ENCODE measurements around the gene ELMO1. TPM values are rescaled to one million over a fixed set of nuclear protein-coding genes. Genes with fewer than 3 reads are reported as not detected.

The ELMO1 gene
- total and polyA plus RNA-seq, 10 of the 15 experiments (the other 5 are each of a cell fraction or from before 2014, with no cell fraction given) = 22.6 to 85.9 (median 56.6) TPM

DNA sequence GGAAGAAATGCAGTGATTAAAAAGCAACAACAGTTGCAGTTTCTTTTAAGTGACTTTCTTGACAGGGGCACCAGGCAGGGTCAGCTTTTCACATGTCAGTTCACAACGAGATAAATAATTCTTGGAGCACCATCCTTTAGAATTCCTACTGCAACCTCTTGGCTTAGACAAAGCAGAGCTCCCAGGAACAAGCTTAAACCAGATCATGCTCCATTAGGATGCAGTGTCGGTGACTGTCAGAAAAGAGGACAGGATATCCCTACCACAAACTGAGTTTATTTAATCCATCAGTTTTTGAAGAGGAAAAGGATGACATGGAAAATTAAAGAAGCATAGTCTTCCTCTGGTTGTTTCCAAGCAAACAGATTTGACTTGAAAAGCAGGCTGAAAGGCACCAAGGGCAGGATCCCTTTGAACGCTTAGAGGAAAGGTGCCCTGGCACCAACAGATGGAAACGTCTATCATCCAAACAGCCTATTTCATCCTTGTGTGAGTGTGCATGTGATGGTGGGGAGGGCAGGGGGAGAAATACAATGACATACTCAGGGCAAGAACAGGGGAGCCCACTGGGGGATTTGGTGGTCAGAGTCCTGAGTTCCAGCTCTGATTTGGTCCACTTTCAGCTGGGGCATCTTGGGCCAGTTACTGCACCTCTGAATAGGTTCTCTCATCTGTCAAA, 392.3 kb downstream of the ELMO1 start:
- RAD21 ChIA-PET (ENCODE audit: unreplicated experiment) = no interaction called here
- Histone ChIP-seq H3K4me1 (ENCODE audit: control insufficient read depth, insufficient read depth, low read length) (no peaks in the 10 kb centered on the region), H4K20me1 (ENCODE audit: control insufficient read depth, insufficient read depth) (no peaks in the 10 kb centered on the region; the same call in 1 of the 2 replicates), H2AFZ (ENCODE audit: control insufficient read depth, low read depth, low read length) (no peak overlapping the region), H3K79me2 (ENCODE audit: control insufficient read depth, insufficient read depth, low read length) (no peaks in the 10 kb centered on the region), H3K27ac (ENCODE audit: control insufficient read depth, insufficient read depth) (no peak overlapping the region), H3K36me3 (ENCODE audit: control insufficient read depth in 2 of 2, insufficient read depth in 2 of 2, low read length in 1 of 2) (0 out of 4 replicates have a peak, but pooled peaks cover 0 to 4% of the 10 kb centered on the region in 2 experiments), H3K27me3 (replicated peaks in 1 of 2; ENCODE audit: control insufficient read depth in 2 of 2, insufficient read depth in 2 of 2, low read length in 1 of 2) (no peaks in the 10 kb centered on the region), H3K9me3 (replicated peaks; ENCODE audit: control insufficient read depth, insufficient read depth, low read length) (no peaks in the 10 kb centered on the region; the same call in 2 of the 3 replicates), H3K9ac (ENCODE audit: control insufficient read depth, insufficient read depth, low read length) (no peak overlapping the region), H3K4me2 (ENCODE audit: control insufficient read depth, insufficient read depth) (no peak overlapping the region), H3K4me3 (no peak overlapping the region)
- in situ Hi-C loops (cut with MboI) = no loop called here
- SMC1A ChIA-PET (ENCODE audit: uncharacterized antibody, unreplicated experiment) = no interaction called here
- CTCF ChIA-PET = interaction anchor here (0.7 kb wide), 1 partner anchor 68 kb away, joined by 3 read pairs; no protein-coding TSS in a partner anchor
- POLR2A ChIA-PET = interaction anchor here (0.9 kb wide), 1 partner anchor 14 kb away, joined by 3 read pairs; no protein-coding TSS in a partner anchor
- no TSS peak for BruUV-seq (replicated peaks)
- DNase-seq (ENCODE audit: low read depth, low spot score) = no peak
- intact Hi-C loops (cut with micrococcal nuclease; ENCODE audit: unreplicated experiment) = no loop called here
- TF ChIP-seq HDGF (IDR thresholded peaks at IDR 0.05) (no peak), ZNF687 (IDR thresholded peaks at IDR 0.05) (no peak)
- FAIRE-seq = no peak
- WGBS (ENCODE audit: insufficient coverage, insufficient replicate concordance, low lambda C conversion rate, missing lambda C conversion rate) = 78% methylated on average over 4 of the region's 4 CpGs
- ATAC-seq = no peak

All from GM12878 (cell line).